ENCODE results near the gene TPK1. TPM values are rescaled to one million over a fixed set of nuclear protein-coding genes. Genes with fewer than 3 reads are reported as not detected.

TPK1 gene
- total RNA-seq, 1 experiment from 2014 or later, result 3.1 TPM

- no peak overlapping the region for H4K8ac ChIP-seq (replicated peaks; ENCODE audit: insufficient read length, low read depth, low read length)
- no peak overlapping the region for H3K4me2 ChIP-seq (ENCODE audit: insufficient read depth, insufficient read length, low read length)
- no peak overlapping the region for H2BK120ac ChIP-seq (ENCODE audit: low read depth, low read length, poor library complexity, severe bottlenecking)
- Mint-ChIP-seq H3K9me3 (no peaks in the 10 kb centered on the region), H3K4me1 (peaks cover 14 to 22% of the 10 kb centered on the region in 2 experiments), H3K36me3 (ENCODE audit: insufficient read depth in 1 of 3, low read depth in 3 of 3) (no peaks in the 10 kb centered on the region), H3K27ac (no peak overlapping the region), H3K27me3 (ENCODE audit: low read depth) (no peaks in the 10 kb centered on the region), H3K4me3 (no peak overlapping the region)
- H2BK5ac ChIP-seq (ENCODE audit: insufficient read length, low read length), result no peak overlapping the region
- no peak overlapping the region for H3K14ac ChIP-seq (ENCODE audit: insufficient read depth, low read length)
- no peaks in the 10 kb centered on the region for H3K79me1 ChIP-seq (ENCODE audit: insufficient read depth, low read depth, low read length, poor library complexity, severe bottlenecking)
- no peak overlapping the region for H4K91ac ChIP-seq (ENCODE audit: insufficient read length, low read depth, low read length)
- no peak overlapping the region for H2BK15ac ChIP-seq (ENCODE audit: low read depth, low read length)
- H2AK5ac ChIP-seq (ENCODE audit: insufficient read length, low read length), result no peak overlapping the region
- H3K18ac ChIP-seq (ENCODE audit: insufficient read length, low read depth, low read length), result no peak overlapping the region
- H2BK20ac ChIP-seq (ENCODE audit: low read depth, low read length, poor library complexity, severe bottlenecking), result no peak overlapping the region
- no peak overlapping the region for H2AFZ ChIP-seq (ENCODE audit: low read length)
- H3K4ac ChIP-seq (ENCODE audit: low read depth, low read length), result no peak overlapping the region
- TF ChIP-seq, protein P1, sequence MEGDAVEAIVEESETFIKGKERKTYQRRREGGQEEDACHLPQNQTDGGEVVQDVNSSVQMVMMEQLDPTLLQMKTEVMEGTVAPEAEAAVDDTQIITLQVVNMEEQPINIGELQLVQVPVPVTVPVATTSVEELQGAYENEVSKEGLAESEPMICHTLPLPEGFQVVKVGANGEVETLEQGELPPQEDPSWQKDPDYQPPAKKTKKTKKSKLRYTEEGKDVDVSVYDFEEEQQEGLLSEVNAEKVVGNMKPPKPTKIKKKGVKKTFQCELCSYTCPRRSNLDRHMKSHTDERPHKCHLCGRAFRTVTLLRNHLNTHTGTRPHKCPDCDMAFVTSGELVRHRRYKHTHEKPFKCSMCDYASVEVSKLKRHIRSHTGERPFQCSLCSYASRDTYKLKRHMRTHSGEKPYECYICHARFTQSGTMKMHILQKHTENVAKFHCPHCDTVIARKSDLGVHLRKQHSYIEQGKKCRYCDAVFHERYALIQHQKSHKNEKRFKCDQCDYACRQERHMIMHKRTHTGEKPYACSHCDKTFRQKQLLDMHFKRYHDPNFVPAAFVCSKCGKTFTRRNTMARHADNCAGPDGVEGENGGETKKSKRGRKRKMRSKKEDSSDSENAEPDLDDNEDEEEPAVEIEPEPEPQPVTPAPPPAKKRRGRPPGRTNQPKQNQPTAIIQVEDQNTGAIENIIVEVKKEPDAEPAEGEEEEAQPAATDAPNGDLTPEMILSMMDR (conservative IDR thresholded peaks at IDR 0.05), result no peak
- no peak overlapping the region for H3K9ac ChIP-seq (ENCODE audit: extremely low read depth, insufficient read length, low read length)
- H3K56ac ChIP-seq (ENCODE audit: insufficient read length, low read depth, low read length), result no peak overlapping the region
- no CpG with 5 or more reads among the region's 3 CpGs for WGBS (ENCODE audit: extremely low coverage, insufficient read length, low lambda C conversion rate)
- DNase-seq, result no peak
- no peaks in the 10 kb centered on the region for H3K27me3 ChIP-seq (ENCODE audit: insufficient read depth, low read length)
- H3K79me2 ChIP-seq (ENCODE audit: insufficient read depth, low read length), result no peaks in the 10 kb centered on the region
- no peak overlapping the region for H3T11ph ChIP-seq (ENCODE audit: low read length)
- H3K23me2 ChIP-seq (ENCODE audit: insufficient read length, low read depth, low read length, poor library complexity, severe bottlenecking), result no peaks in the 10 kb centered on the region
- H3K23ac ChIP-seq (ENCODE audit: insufficient read length, low read depth, low read length), result no peak overlapping the region
- H4K5ac ChIP-seq (ENCODE audit: insufficient read length, low read depth, low read length), result no peak overlapping the region
- peaks cover 2% of the 10 kb centered on the region; the same call in 1 of the 2 replicates for H3K4me1 ChIP-seq (ENCODE audit: insufficient read depth, low read length)
- no peak overlapping the region for H3K27ac ChIP-seq (ENCODE audit: insufficient read length, low read depth, low read length)
- no peak overlapping the region for H2BK12ac ChIP-seq (ENCODE audit: insufficient read length, low read depth, low read length)
- H4K20me1 ChIP-seq (ENCODE audit: control insufficient read depth, insufficient read depth, insufficient read length), result no peaks in the 10 kb centered on the region
- no peaks in the 10 kb centered on the region for H3K9me3 ChIP-seq (ENCODE audit: control insufficient read depth, low read depth, low read length)
These were observed 165.6 kb downstream of the TPK1 start for GRCh38 chr7:144670218-144670617.

Measured in H9 (cell line).